Mesodermal cell (in vitro differentiated cells): ENCODE data around the gene PHF2. TPM values are rescaled to one million over a fixed set of nuclear protein-coding genes. Genes with fewer than 3 reads are reported as not detected.

ENCODE experiments used
- H3K27ac ChIP-seq: 2 replicates; pipeline ENCODE4 v1.7.0; 2013; ENCODE audit warnings: mild to moderate bottlenecking, low read depth, low read length, moderate library complexity; ENCODE audit not compliant: severe bottlenecking
- H3K36me3 ChIP-seq: 2 replicates; pipeline ENCODE4 v1.7.1; 2013; ENCODE audit warnings: mild to moderate bottlenecking, low read length, moderate library complexity; ENCODE audit not compliant: control insufficient read depth, insufficient read depth
- H3K4me1 ChIP-seq: one replicate; pipeline ENCODE4 v1.7.1; 2013; ENCODE audit warnings: mild to moderate bottlenecking, low read length; ENCODE audit not compliant: insufficient read depth, control insufficient read depth, poor library complexity, severe bottlenecking
- H3K4me3 ChIP-seq: 2 replicates; pipeline ENCODE4 v1.7.0; 2013; ENCODE audit warnings: low read length, control low read depth, mild to moderate bottlenecking; ENCODE audit not compliant: insufficient read depth, poor library complexity, severe bottlenecking; ENCODE audit errors: extremely low read depth
- H3K9me3 ChIP-seq: 2 replicates; pipeline ENCODE4 v1.7.1; 2013; ENCODE audit warnings: mild to moderate bottlenecking, low read length, moderate library complexity; ENCODE audit not compliant: control insufficient read depth
- WGBS, 2 experiments: methylation state at CpG; one replicate each; pipeline ENCODE4 v1.1.5; 2013; ENCODE audit warnings: missing lambda C conversion rate in 2 of 2; ENCODE audit not compliant: insufficient coverage in 2 of 2; 5-methylcytosine and 5-hydroxymethylcytosine counted together
- polyA plus RNA-seq, 2 experiments: library from polyadenylated mRNA; stranded (reverse); fragments of 50-300 nt; gene quantifications; one replicate each; pipeline ENCODE4 v1.2.3, GENCODE V29; 2013

Gene PHF2
- 15.2 TPM for polyA plus RNA-seq (2013, experiment 1 of 2)
- 13.3 TPM for polyA plus RNA-seq (2013, experiment 2 of 2)

GRCh38 chr9:93576258-93577077 lies at the start of gene PHF2:
Gene PHF2 (plus strand): TSS chr9:93576584. CDS start chr9:93576774, 190 bp downstream.
- Histone ChIP-seq H3K4me3 (peak within 1 kb of the TSS; percentile 78), H3K36me3 (no peaks in the 10 kb centered on the region), H3K9me3 (peaks cover 1% of the 10 kb centered on the region), H3K27ac (no peak within 1 kb of the TSS), H3K4me1 (peaks cover 7% of the 10 kb centered on the region)
- WGBS, 2 experiments: 0% methylated on average over 63 to 95 of the region's 140 CpGs

GRCh38 chr9:93531374-93531773 lies 45.0 kb upstream of the PHF2 start:
- 93 to 96% methylated on average over 2 to 3 of the region's 3 CpGs for WGBS, 2 experiments
- Histone ChIP-seq H3K4me3 (no peak overlapping the region), H3K9me3 (no peaks in the 10 kb centered on the region), H3K4me1 (no peaks in the 10 kb centered on the region), H3K36me3 (peaks cover 71% of the 10 kb centered on the region), H3K27ac (no peak overlapping the region)

GRCh38 chr9:93532141-93532540 lies 44.2 kb upstream of the PHF2 start:
- WGBS, 2 experiments: 89 to 100% methylated on average over 6 to 7 of the region's 8 CpGs
- Histone ChIP-seq H3K4me1 (no peaks in the 10 kb centered on the region), H3K27ac (no peak overlapping the region), H3K4me3 (no peak overlapping the region), H3K36me3 (peaks cover 68% of the 10 kb centered on the region), H3K9me3 (no peaks in the 10 kb centered on the region)

DNA sequence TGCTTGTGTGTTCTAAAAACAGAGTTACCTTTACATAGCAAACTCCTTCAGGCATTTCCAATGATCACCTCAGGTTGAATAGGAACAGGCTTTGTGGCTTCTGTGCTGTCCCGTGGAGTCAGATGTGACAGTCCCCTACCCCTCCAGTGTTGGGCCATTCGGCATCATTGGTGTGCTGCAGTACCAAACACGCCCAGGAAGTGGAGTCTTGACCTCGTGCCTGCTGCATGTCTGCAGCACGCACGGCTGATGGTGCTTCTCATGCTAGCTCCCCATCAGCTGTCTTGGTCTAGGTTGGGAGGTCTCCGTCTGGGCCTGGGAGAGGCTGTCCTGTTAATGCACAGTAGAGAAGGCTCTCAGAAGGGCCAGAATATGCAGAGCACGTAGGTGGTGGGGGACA lies 42.5 kb upstream of the PHF2 start:
- Histone ChIP-seq H3K36me3 (peaks cover 61% of the 10 kb centered on the region), H3K27ac (no peak overlapping the region), H3K9me3 (no peaks in the 10 kb centered on the region), H3K4me1 (no peaks in the 10 kb centered on the region), H3K4me3 (no peak overlapping the region)
- WGBS, 2 experiments: 90 to 94% methylated on average over 7 to 8 of the region's 8 CpGs

DNA sequence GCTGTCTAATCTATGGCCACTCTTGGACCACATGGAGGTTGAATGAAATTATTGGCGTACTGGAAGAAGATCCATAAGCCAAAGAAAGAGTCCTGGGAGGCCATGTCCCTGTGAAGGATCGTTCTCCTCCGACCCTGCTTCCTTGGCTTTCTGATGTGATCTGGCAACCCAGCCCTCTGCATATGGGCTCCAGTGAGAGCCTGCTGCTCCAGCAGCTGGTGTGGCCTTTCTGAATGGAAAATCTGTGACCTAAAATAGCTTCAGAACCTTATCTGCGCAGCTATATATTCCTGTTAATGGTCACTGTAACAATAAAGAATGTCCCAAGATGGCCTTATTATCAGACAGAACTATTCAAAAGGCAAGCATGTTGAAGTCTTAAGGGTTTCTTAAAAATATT lies 40.2 kb upstream of the PHF2 start:
- WGBS, 2 experiments: 84 to 97% methylated on average over 3 of the region's 4 CpGs
- no peaks in the 10 kb centered on the region for H3K9me3 ChIP-seq
- no peak overlapping the region for H3K27ac ChIP-seq
- H3K4me1 ChIP-seq: no peaks in the 10 kb centered on the region
- peaks cover 67% of the 10 kb centered on the region for H3K36me3 ChIP-seq
- no peak overlapping the region for H3K4me3 ChIP-seq

DNA sequence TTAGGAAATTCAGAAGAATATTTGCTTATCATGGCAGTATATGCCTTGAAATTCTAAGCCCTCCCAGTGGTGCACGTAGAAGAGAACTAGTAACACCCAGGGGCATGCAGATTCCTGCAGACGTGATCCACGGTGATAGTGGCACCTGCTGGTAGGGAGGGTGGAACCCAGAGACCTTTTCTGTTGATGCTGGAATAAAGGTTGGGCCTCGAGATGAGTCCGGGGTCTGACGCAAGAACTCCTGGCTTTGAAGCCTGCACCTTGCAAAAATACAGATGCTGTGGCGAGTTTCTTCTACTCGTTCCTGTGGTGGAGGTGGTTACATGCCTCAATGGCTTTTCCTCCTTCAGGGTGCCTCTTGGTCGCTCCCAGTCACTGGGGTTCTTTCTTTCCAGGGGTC lies 39.5 kb upstream of the PHF2 start:
- no peaks in the 10 kb centered on the region for H3K4me1 ChIP-seq
- peaks cover 68% of the 10 kb centered on the region for H3K36me3 ChIP-seq
- 83 to 86% methylated on average over 6 of the region's 9 CpGs for WGBS, 2 experiments
- no peak overlapping the region for H3K4me3 ChIP-seq
- H3K27ac ChIP-seq: no peak overlapping the region
- no peaks in the 10 kb centered on the region for H3K9me3 ChIP-seq

DNA sequence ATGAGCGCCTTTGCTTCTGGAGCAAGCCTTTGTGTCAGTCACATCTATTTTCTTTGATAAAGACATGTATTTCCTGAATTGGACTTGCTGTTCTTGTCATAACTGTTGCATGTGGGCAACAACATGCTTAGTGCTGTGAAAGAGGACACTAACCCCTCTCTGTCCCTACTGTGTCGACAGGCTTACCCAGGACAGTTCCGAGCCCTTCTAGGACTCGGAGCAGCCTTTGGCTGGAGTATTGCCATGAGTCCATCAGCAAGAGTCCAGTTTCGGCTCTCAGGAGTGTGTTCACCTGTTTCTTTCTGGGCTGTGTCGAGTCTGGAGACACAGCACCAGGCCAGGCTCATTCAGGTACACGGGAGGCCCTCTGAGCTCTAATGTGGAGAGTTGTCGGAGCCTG lies 36.1 kb upstream of the PHF2 start:
- Histone ChIP-seq H3K4me3 (no peak overlapping the region), H3K9me3 (no peaks in the 10 kb centered on the region), H3K27ac (no peak overlapping the region), H3K36me3 (peaks cover 74% of the 10 kb centered on the region), H3K4me1 (no peaks in the 10 kb centered on the region)
- WGBS, 2 experiments: 94 to 96% methylated on average over 5 to 7 of the region's 8 CpGs

DNA sequence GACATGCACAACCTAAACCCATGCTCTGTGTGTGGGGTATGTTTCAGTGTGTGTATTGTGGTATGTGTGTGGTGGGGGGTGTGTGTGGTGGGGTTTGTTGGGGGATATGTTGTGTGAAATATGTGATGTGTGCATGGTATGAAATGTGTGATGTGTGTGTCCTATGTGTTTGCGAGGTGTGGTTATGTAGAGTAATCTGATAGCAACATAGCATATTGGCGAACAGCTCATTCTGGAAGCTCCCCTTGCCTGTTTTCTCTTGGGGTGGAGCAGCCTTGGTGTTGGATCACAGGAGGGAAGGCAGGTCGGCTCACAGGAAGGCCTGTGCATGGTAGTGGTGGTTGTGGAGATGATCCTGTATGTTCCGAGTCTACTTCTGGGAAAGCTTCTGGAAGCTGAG lies 35.4 kb upstream of the PHF2 start:
- Histone ChIP-seq H3K36me3 (peaks cover 70% of the 10 kb centered on the region), H3K4me3 (no peak overlapping the region), H3K9me3 (no peaks in the 10 kb centered on the region), H3K4me1 (no peaks in the 10 kb centered on the region), H3K27ac (no peak overlapping the region)
- 60 to 96% methylated on average over 2 to 3 of the region's 4 CpGs for WGBS, 2 experiments

DNA sequence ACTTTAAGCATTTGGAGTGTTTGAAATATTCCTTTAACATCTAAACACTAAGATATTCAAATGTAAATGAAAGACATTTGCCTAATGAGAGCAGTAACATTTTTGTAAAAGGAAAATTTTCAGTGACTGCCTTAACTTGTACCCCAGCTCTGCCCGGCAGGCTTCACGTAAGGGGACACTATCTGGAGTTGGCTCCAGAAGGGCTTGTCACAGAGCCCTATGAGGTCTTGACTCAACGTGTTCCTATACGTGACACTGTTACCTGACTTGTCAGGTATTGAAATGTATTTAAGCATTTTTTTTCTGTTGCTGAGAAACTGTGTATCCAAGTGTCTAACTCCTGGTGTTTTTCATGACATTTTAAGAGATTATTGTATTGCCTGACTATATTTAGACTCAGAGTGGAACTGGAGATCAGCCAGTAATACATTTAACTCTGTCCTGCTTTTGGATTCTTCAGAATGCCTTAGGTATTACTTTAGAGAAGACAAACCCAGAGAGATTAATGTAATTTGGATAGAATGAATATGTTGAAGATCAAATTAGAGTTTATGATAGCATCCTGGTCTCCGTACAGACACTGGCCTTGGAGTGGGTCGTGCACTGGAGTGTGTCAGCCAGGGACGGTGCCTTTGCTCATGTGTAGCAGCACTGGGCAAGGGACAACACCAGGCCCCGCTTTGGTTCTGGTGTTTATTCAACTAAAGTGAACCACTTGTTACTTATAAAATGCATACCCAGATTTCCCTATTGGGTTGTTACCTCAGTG lies 34.6 kb upstream of the PHF2 start:
- Histone ChIP-seq H3K9me3 (no peaks in the 10 kb centered on the region), H3K27ac (no peak overlapping the region), H3K36me3 (peaks cover 74% of the 10 kb centered on the region), H3K4me1 (no peaks in the 10 kb centered on the region), H3K4me3 (no peak overlapping the region)
- 94 to 96% methylated on average over 7 of the region's 8 CpGs for WGBS, 2 experiments

DNA sequence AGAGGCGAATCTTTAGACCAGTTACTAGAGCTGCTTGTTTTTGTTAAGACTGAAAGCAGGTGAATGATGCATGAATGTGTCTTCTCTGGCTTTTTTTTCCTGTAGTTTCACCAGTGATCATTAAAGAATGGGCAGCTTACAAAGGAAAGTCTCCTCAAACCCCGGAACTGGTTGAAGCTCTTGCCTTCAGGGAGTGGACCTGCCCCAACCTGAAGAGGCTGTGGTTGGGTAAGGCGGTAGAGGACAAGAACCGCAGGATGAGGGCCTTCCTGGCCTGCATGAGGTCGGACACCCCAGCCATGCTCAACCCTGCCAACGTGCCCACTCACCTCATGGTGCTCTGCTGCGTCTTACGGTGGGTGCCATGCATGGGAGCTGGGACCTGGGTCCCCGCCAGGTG lies 33.3 kb upstream of the PHF2 start:
- no peaks in the 10 kb centered on the region for H3K9me3 ChIP-seq
- H3K27ac ChIP-seq: no peak overlapping the region
- H3K36me3 ChIP-seq: peaks cover 79% of the 10 kb centered on the region
- no peak overlapping the region for H3K4me3 ChIP-seq
- WGBS, 2 experiments: 96 to 98% methylated on average over 6 to 8 of the region's 9 CpGs
- no peaks in the 10 kb centered on the region for H3K4me1 ChIP-seq

- Histone ChIP-seq H3K4me3 (no peak overlapping the region), H3K4me1 (no peaks in the 10 kb centered on the region), H3K27ac (no peak overlapping the region), H3K36me3 (peaks cover 69% of the 10 kb centered on the region), H3K9me3 (no peaks in the 10 kb centered on the region)
- 96% methylated on average over 10 of the region's 11 CpGs for WGBS, 2 experiments
Observed at GRCh38 chr9:93546356-93546755, 30.0 kb upstream of the PHF2 start.
